Kidney (tissue), 11 donors: ENCODE data around the gene FLG2. TPM values are rescaled to one million over a fixed set of nuclear protein-coding genes. Genes with fewer than 3 reads are reported as not detected.
"Not testable (repeated sequence)": the region's sequence is repeated elsewhere in the genome, so short reads cannot be mapped to it uniquely, and the experiment has no call there.

Source experiments
- DNase-seq, 5 donors: peaks; one replicate each; pipeline ENCODE4 v3.0.0-alpha.2; 2013 to 2020
- FAIRE-seq: peaks from 2 replicates; lab custom pipeline; 2012; peaks lifted over from hg19 to GRCh38; lab: Jason Lieb, UNC
- H3K27ac ChIP-seq, 2 donors: one replicate each; pipeline ENCODE4 v1.7.0; 2013; ENCODE audit warnings: low read depth in 2 of 2, low read length in 2 of 2, inconsistent platforms in 1 of 2
- H3K27me3 ChIP-seq: one replicate; pipeline ENCODE4 v1.7.1; 2013; ENCODE audit warnings: low read length, inconsistent platforms; ENCODE audit not compliant: control insufficient read depth, insufficient read depth
- H3K36me3 ChIP-seq, 3 donors: one replicate each; pipeline versions ENCODE4 v1.7.0 to v1.7.1; 2013; ENCODE audit warnings: low read length in 3 of 3, control low read depth in 1 of 3, inconsistent platforms in 1 of 3; ENCODE audit not compliant: insufficient read depth in 3 of 3, control insufficient read depth in 2 of 3
- H3K4me1 ChIP-seq, 3 donors: one replicate each; pipeline versions ENCODE4 v1.7.0 to v1.7.1; 2013; ENCODE audit warnings: low read length in 3 of 3, inconsistent platforms in 1 of 3, low read depth in 1 of 3; ENCODE audit not compliant: control insufficient read depth in 2 of 3, insufficient read depth in 2 of 3
- H3K4me3 ChIP-seq, 3 donors: one replicate each; pipeline versions ENCODE4 v1.7.0 to v1.8.1; 2013; ENCODE audit warnings: low read length in 3 of 3, control low read depth in 1 of 3, inconsistent platforms in 1 of 3
- H3K9ac ChIP-seq, 3 donors: one replicate each; pipeline versions ENCODE4 v1.7.0 to v1.7.1; 2013; ENCODE audit warnings: low read length in 3 of 3, control low read depth in 1 of 3, inconsistent platforms in 1 of 3
- H3K9me3 ChIP-seq, 3 donors: one replicate each; pipeline versions ENCODE4 v1.7.0 to v1.7.1; 2013; ENCODE audit warnings: low read length in 3 of 3, control low read depth in 1 of 3, inconsistent platforms in 1 of 3; ENCODE audit not compliant: control insufficient read depth in 2 of 3, insufficient read depth in 1 of 3
- intact Hi-C: fragments of 100-400 bp; cut with DNase I; formaldehyde crosslinking; loops from one replicate; pipeline ENCODE4 v1.11.1; 2022
- polyA plus RNA-seq: library from polyadenylated mRNA; stranded (reverse); fragments of 350-450 nt; fragmentation: Illumina TruSeq; extraction: RNeasy Lipid Tissue Mini Kit (QIAGEN cat#74804); gene quantifications from one replicate; pipeline ENCODE4 v1.2.3, GENCODE V29; 2014; ENCODE audit warnings: low read depth, low replicate concordance; ENCODE audit not compliant: insufficient read depth
- total RNA-seq: library from RNA; stranded (reverse); fragmentation: NEBNext Ultra II Directional; extraction: Animal tissue kit (Norgen Biotek cat#: 25700); gene quantifications from one replicate; pipeline ENCODE4 v1.2.1, GENCODE V29; 2021
- donor health status: control.
- donor health status: control.
- donor health status: DM: yes; HTN: yes; CAD: no.
- donor health status: Normal renal cell carcinoma (clear cell type).

FLG2 gene
- total and polyA plus RNA-seq, 2 donors from 2014 or later: not detected

GRCh38 chr1:152304773-152305172, 55.0 kb downstream of the FLG2 start:
- H3K27me3 ChIP-seq, H3K4me3 ChIP-seq, H3K9ac ChIP-seq, H3K4me1 ChIP-seq, H3K9me3 ChIP-seq, intact Hi-C loops, H3K36me3 ChIP-seq, FAIRE-seq, H3K27ac ChIP-seq: not testable (repeated sequence)
- peak in 1 of 5 donors; percentile 39 for DNase-seq

- H3K36me3 ChIP-seq, intact Hi-C loops, H3K4me1 ChIP-seq, FAIRE-seq, H3K27ac ChIP-seq, H3K9me3 ChIP-seq, H3K4me3 ChIP-seq, H3K9ac ChIP-seq, H3K27me3 ChIP-seq: not testable (repeated sequence)
- DNase-seq: peak in 1 of 5 donors; percentile 43
Observed at GRCh38 chr1:152303139-152303872, 56.5 kb downstream of the FLG2 start.

Other genes with a start within 250 kb of the FLG2 start
- 0.13 TPM for gene TCHH, start 244.6 kb downstream of the FLG2 start, total RNA-seq
- not detected for gene TCHH, start 244.6 kb downstream of the FLG2 start, polyA plus RNA-seq
- not detected for gene RPTN, start 200.8 kb downstream of the FLG2 start, total RNA-seq
- gene RPTN, start 200.8 kb downstream of the FLG2 start, polyA plus RNA-seq: not detected
- not detected for gene HRNR, start 135.8 kb downstream of the FLG2 start, total RNA-seq
- not detected for gene HRNR, start 135.8 kb downstream of the FLG2 start, polyA plus RNA-seq
- gene FLG, start 34.8 kb downstream of the FLG2 start, total RNA-seq: not detected
- gene FLG, start 34.8 kb downstream of the FLG2 start, polyA plus RNA-seq: not detected
- gene CRNN, start 54.3 kb upstream of the FLG2 start, total RNA-seq: not detected
- gene CRNN, start 54.3 kb upstream of the FLG2 start, polyA plus RNA-seq: not detected
- not detected for gene LCE5A, start 150.8 kb upstream of the FLG2 start, total RNA-seq
- gene LCE5A, start 150.8 kb upstream of the FLG2 start, polyA plus RNA-seq: not detected
- gene CRCT1, start 154.5 kb upstream of the FLG2 start, total RNA-seq: not detected
- not detected for gene CRCT1, start 154.5 kb upstream of the FLG2 start, polyA plus RNA-seq
- gene LCE3E, start 206.8 kb upstream of the FLG2 start, total RNA-seq: not detected
- gene LCE3E, start 206.8 kb upstream of the FLG2 start, polyA plus RNA-seq: not detected
- not detected for gene LCE3D, start 220.5 kb upstream of the FLG2 start, total RNA-seq
- not detected for gene LCE3D, start 220.5 kb upstream of the FLG2 start, polyA plus RNA-seq
- gene LCE3C, start 240.2 kb upstream of the FLG2 start, total RNA-seq: not detected
- gene LCE3C, start 240.2 kb upstream of the FLG2 start, polyA plus RNA-seq: not detected